GM11168 (cell line): Measurements from ENCODE around the gene RFLNA.

Experiments
- in situ Hi-C: fragments of 300-500 bp; cut with MboI; formaldehyde crosslinking; loops from one replicate; pipeline ENCODE4 v1.12.0; 2022; ENCODE audit warnings: low sequenced_read_pairs; ENCODE audit not compliant: unreplicated experiment

Gene RFLNA

GRCh38 chr12:124294780-124295341 is at the start of gene RFLNA:
RFLNA (plus strand) TSS chr12:124295093; CDS start chr12:124295430, 337 bp downstream.
- in situ Hi-C loops = no loop called here

GRCh38 chr12:124247331-124247730 is 47.6 kb upstream of the RFLNA start:
- in situ Hi-C loops = no loop called here

- in situ Hi-C loops = no loop called here
Observed at GRCh38 chr12:124248941-124249825, 45.7 kb upstream of the RFLNA start.

- in situ Hi-C loops = no loop called here
Observed at GRCh38 chr12:124251186-124251585, 43.7 kb upstream of the RFLNA start.

- in situ Hi-C loops = no loop called here
Observed at GRCh38 chr12:124252964-124253363, 41.9 kb upstream of the RFLNA start.

GRCh38 chr12:124254126-124254525 is 40.8 kb upstream of the RFLNA start:
- in situ Hi-C loops = no loop called here

GRCh38 chr12:124259154-124260066 is 35.5 kb upstream of the RFLNA start:
- in situ Hi-C loops = no loop called here

- in situ Hi-C loops = no loop called here
Observed at GRCh38 chr12:124261885-124262284, 33.0 kb upstream of the RFLNA start.

GRCh38 chr12:124264089-124264795 is 30.7 kb upstream of the RFLNA start:
- in situ Hi-C loops = no loop called here

- in situ Hi-C loops = no loop called here
Observed at GRCh38 chr12:124264879-124265278, 30.0 kb upstream of the RFLNA start.

GRCh38 chr12:124267205-124267778 is 27.6 kb upstream of the RFLNA start:
- in situ Hi-C loops = no loop called here

- in situ Hi-C loops = no loop called here
Observed at GRCh38 chr12:124270671-124271070, 24.2 kb upstream of the RFLNA start.

GRCh38 chr12:124273630-124274029 is 21.3 kb upstream of the RFLNA start:
- in situ Hi-C loops = no loop called here

GRCh38 chr12:124276337-124276736 is 18.6 kb upstream of the RFLNA start:
- in situ Hi-C loops = no loop called here

GRCh38 chr12:124277394-124278241 is 17.3 kb upstream of the RFLNA start:
- in situ Hi-C loops = no loop called here

- in situ Hi-C loops = no loop called here
Observed at GRCh38 chr12:124278389-124279101, 16.3 kb upstream of the RFLNA start.

GRCh38 chr12:124279315-124279714 is 15.6 kb upstream of the RFLNA start:
- in situ Hi-C loops = no loop called here

GRCh38 chr12:124279846-124280360 is 15.0 kb upstream of the RFLNA start:
- in situ Hi-C loops = no loop called here
